GM19238 (cell line): ENCODE data around the gene CENPN.
A peak's percentile ranks its signal among the peaks of the same experiment; 100 is the strongest.

ENCODE experiments used
- DNase-seq: peaks from one replicate; pipeline ENCODE4 v3.0.0; 2011; ENCODE audit warnings: low spot score; ENCODE audit not compliant: insufficient read length

CENPN gene

DNA sequence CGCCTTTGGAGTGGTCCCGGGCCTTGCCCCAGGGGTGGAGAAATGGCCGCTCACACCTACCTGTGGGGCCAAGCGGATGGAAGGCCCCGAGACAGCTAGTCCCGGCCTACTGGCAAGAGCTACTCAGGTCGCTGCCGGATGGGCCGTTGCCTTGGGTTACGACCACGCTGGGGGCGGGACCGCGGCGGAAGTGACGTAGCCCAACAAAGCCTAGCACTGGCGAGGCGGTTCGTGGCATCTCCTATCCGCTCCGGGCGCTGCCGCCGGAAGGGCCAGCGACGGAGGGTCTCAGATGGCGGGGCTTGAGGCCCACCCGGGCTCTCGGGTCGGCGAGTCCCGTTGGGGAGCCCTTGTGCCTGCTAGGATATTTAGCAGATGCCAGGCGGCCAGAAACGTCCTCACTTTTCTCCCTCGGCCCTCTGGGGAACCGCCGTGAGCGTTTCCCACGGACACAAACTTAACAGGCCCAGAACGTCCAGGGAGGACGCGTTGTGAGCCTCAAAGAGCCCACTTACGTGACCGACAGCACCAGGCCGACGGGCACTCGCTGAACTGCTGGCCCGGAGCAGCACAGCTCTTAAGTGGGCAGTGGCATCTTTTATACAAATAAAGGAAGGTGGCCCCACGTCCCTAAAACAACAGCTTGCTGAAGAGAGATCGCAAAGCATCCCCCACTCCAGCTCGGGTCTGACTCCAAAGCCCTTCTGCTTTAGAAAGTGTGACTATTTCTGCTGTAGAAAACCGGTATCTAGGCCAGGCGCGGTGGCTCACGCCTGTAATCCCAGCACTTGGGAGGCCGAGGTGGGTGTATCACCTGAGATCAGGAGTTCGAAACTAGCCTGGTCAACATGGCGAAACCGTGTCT is 70.3 kb downstream of the CENPN start, which contains the start of gene C16orf46:
Gene C16orf46, minus strand, starts transcription at position 163 of the 865 bp plus-strand sequence. CDS start 13,283 bp downstream, outside the sequence.
- DNase-seq, result peak; percentile 95

DNA sequence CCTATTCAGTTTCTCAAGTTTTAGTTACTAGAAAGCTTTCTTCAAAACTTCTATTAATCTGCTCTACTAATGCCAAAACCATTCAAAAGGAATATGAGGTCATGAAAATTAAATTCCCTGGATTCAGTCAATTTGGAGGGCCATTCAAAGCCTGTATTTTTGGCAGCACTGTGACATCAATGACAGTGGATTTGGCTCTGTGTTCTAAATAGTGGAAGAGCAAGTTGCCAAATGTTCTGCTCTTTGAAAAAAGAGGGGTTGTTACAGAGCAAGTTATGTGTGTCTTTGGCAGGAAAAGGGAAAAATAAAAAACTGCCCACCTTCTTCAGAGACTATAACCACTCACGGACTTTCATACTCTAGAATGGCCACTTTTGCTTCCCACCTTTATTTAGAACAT is 73.2 kb downstream of the CENPN start:
- DNase-seq, result no peak

DNA sequence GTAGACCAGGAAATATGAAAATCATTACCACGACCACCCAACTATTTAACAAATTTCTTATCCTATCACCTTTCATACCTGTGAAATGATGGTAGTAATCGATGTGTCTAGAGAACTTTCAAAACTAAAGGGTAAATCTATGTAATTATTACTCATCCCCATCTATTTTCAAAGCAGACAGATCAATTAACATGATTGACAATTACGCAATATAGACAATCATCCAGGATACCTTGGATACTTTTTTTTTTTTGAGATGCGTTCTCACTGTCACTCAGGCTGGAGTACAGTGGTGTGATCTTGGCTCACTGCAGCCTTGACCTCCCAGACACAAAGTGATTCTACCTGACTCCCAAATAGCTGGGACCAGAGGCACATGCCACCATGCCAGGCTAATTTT is 74.0 kb downstream of the CENPN start:
- DNase-seq, result no peak
